Dendritic cell treated with granulocyte-macrophage colony-stimulating factor and Interleukin-4, amounts not matched to agents 40 ng/mL and 50 ng/mL, for 4 days (primary cell): ENCODE results near the gene EFNA5.
"Not testable (repeated sequence)": the region's sequence is repeated elsewhere in the genome, so short reads cannot be mapped to it uniquely, and the experiment has no call there.

Experiments used
- H3K27ac Mint-ChIP-seq: one replicate; pipeline ENCODE4 v1.8.0; 2022; ENCODE audit warnings: mild to moderate bottlenecking, mixed read lengths
- H3K27me3 Mint-ChIP-seq: one replicate; pipeline ENCODE4 v1.8.0; 2022; ENCODE audit warnings: mild to moderate bottlenecking, mixed read lengths
- H3K36me3 Mint-ChIP-seq: one replicate; pipeline ENCODE4 v1.8.0; 2022; ENCODE audit warnings: low read depth, mixed read lengths
- H3K4me1 Mint-ChIP-seq: one replicate; pipeline ENCODE4 v1.8.0; 2022; ENCODE audit warnings: low read depth, mixed read lengths
- H3K4me3 Mint-ChIP-seq: one replicate; pipeline ENCODE4 v1.8.0; 2022; ENCODE audit warnings: mild to moderate bottlenecking, moderate library complexity, mixed read lengths
- H3K9me3 Mint-ChIP-seq: one replicate; pipeline ENCODE4 v1.8.0; 2022; ENCODE audit warnings: mixed read lengths
- intact Hi-C: fragments of 100-400 bp; cut with micrococcal nuclease; formaldehyde crosslinking; loops from one replicate; pipeline ENCODE4 v1.15.0; 2022

Gene EFNA5

DNA sequence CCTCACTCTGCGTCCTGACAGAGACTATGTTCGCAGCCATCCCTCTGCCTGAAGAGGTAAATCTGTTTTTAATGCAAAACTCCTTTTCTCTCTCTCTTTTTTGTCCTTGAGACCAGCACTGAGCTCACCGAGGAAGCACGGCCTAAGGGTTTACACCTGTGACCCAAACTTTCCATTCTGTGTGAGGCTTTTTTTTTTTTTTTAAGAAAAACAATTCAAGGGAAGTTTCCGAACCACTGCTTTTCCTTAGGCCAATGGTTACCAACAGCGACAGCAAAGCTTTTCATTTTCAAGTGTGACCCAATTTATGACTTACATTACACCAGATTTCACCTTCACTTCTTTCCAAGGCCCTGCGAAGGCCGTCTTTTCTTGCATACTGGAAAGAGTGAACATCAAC is 205.9 kb downstream of the EFNA5 start:
- Mint-ChIP-seq H3K4me3 (no peak overlapping the region), H3K9me3 (no peaks in the 10 kb centered on the region), H3K4me1 (peaks cover 13% of the 10 kb centered on the region), H3K27me3 (peaks cover 3% of the 10 kb centered on the region), H3K27ac (no peak overlapping the region), H3K36me3 (no peaks in the 10 kb centered on the region)
- intact Hi-C loops, result no loop called here

GRCh38 chr5:107464416-107464815 is 206.3 kb downstream of the EFNA5 start:
- H3K4me3 Mint-ChIP-seq, result no peak overlapping the region
- H3K27me3 Mint-ChIP-seq, result peaks cover 3% of the 10 kb centered on the region

DNA sequence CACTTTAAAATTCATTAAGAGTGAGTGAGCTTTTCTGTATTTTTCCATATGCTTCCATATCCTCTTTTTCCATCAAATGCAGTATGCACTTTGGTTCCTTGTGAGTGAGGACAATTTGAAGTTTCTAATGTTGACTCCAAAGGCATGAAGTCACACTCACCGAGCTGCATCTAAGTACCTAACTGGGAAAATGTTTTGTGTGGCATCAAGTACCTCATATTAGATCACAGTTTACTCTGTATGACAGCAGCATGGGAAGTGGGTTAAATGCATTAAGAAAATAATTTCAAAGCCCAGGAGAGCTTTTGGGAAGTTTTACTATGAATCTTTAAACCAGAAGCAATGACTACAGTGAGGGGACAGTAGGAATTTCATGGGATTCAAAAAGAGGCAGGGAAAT is 207.0 kb downstream of the EFNA5 start:
- H3K27ac Mint-ChIP-seq, result no peak overlapping the region
- H3K36me3 Mint-ChIP-seq, result no peaks in the 10 kb centered on the region
- peaks cover 1% of the 10 kb centered on the region for H3K4me1 Mint-ChIP-seq
- peaks cover 3% of the 10 kb centered on the region for H3K27me3 Mint-ChIP-seq
- H3K9me3 Mint-ChIP-seq, result no peaks in the 10 kb centered on the region
- intact Hi-C loops, result no loop called here
- H3K4me3 Mint-ChIP-seq, result no peak overlapping the region

More at GRCh38 chr5:107464416-107464815, 206.3 kb downstream of the EFNA5 start:
- H3K9me3 Mint-ChIP-seq, result no peaks in the 10 kb centered on the region
- H3K36me3 Mint-ChIP-seq, result no peaks in the 10 kb centered on the region
- intact Hi-C loops, result no loop called here
- no peak overlapping the region for H3K27ac Mint-ChIP-seq
- peaks cover 8% of the 10 kb centered on the region for H3K4me1 Mint-ChIP-seq

GRCh38 chr5:107461770-107462169 is 209.0 kb downstream of the EFNA5 start:
- Mint-ChIP-seq H3K27ac (no peak overlapping the region), H3K4me1 (no peaks in the 10 kb centered on the region), H3K9me3 (no peaks in the 10 kb centered on the region), H3K27me3 (peaks cover 3% of the 10 kb centered on the region), H3K36me3 (no peaks in the 10 kb centered on the region), H3K4me3 (no peak overlapping the region)
- intact Hi-C loops, result no loop called here

- Mint-ChIP-seq H3K27me3 (peaks cover 3% of the 10 kb centered on the region), H3K27ac (no peak overlapping the region)
- intact Hi-C loops, result no loop called here
Observed at GRCh38 chr5:107460789-107461188, 209.9 kb downstream of the EFNA5 start.

GRCh38 chr5:107459605-107460004 is 211.1 kb downstream of the EFNA5 start:
- intact Hi-C loops, result no loop called here
- H3K27me3 Mint-ChIP-seq, result peaks cover 3% of the 10 kb centered on the region

More at GRCh38 chr5:107460789-107461188, 209.9 kb downstream of the EFNA5 start:
- Mint-ChIP-seq H3K4me1 (no peaks in the 10 kb centered on the region), H3K4me3 (no peak overlapping the region), H3K36me3 (no peaks in the 10 kb centered on the region), H3K9me3 (no peaks in the 10 kb centered on the region)

DNA sequence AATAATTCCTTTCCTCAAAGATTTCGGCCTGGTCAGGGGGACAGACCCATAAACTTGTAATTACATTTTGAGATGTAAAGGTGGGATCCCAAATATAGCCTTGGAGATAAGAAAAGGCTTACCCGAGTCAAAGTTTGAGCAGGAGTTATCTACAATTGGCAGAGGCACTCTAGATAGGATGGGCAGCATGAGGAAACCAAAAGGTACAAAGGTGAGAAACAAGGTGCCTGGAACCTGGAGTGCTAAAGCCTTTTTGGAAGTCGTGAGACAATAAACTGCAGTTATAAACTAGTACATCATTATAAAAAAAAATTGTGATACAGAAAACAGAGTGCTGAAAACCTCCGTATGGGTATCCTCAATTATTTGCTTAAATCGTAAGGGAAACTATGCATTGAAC is 212.4 kb downstream of the EFNA5 start:
- Mint-ChIP-seq H3K4me1 (no peaks in the 10 kb centered on the region), H3K36me3 (no peaks in the 10 kb centered on the region), H3K27me3 (peaks cover 3% of the 10 kb centered on the region), H3K27ac (no peak overlapping the region), H3K4me3 (no peak overlapping the region), H3K9me3 (no peaks in the 10 kb centered on the region)
- intact Hi-C loops, result no loop called here

More at GRCh38 chr5:107459605-107460004, 211.1 kb downstream of the EFNA5 start:
- H3K4me1 Mint-ChIP-seq, result no peaks in the 10 kb centered on the region
- no peaks in the 10 kb centered on the region for H3K9me3 Mint-ChIP-seq
- H3K27ac Mint-ChIP-seq, result no peak overlapping the region
- no peaks in the 10 kb centered on the region for H3K36me3 Mint-ChIP-seq
- H3K4me3 Mint-ChIP-seq, result no peak overlapping the region

DNA sequence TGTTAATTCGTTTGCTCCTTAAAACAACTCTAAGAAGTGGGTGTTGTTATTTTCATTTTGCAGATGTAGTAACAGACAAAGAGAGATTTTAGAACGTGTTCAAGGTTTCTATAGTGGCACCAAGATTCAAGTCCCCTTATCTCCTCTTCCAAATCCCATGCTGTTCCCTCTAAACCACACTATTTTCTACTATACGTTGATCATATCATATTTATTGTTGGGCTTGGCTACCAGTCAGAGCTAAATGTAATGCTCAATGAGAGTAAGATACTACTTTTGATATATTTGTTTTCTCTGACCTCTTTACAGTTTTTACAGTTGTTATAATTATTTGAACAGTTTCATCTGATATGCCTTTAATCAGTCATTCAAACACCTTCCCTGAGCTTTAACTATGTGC is 212.9 kb downstream of the EFNA5 start:
- no peak overlapping the region for H3K4me3 Mint-ChIP-seq
- H3K27ac Mint-ChIP-seq, result no peak overlapping the region
- intact Hi-C loops, result no loop called here
- H3K9me3 Mint-ChIP-seq, result no peaks in the 10 kb centered on the region
- no peaks in the 10 kb centered on the region for H3K36me3 Mint-ChIP-seq
- H3K4me1 Mint-ChIP-seq, result no peaks in the 10 kb centered on the region
- peaks cover 3% of the 10 kb centered on the region for H3K27me3 Mint-ChIP-seq

DNA sequence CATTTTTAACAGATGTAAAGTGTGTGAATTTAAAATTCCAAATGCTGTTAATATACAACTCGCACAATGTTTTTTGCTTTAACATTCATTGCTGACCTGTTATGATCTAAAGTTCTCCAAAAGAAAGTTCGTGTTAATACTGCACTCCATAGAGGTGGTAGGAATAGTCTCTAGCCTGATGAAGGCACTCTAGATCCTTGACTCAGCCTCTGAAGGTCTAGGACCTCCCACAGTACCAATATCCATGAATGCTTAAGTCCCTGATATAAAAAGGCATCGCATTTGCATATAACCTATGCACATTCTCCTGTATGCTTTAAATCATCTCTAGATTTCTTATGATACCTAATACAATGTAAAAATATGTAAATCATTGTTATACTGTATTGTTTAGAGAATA is 213.6 kb downstream of the EFNA5 start:
- Mint-ChIP-seq H3K36me3 (no peaks in the 10 kb centered on the region), H3K27me3 (peaks cover 3% of the 10 kb centered on the region), H3K4me1 (no peaks in the 10 kb centered on the region), H3K27ac (no peak overlapping the region), H3K9me3 (no peaks in the 10 kb centered on the region), H3K4me3 (no peak overlapping the region)
- intact Hi-C loops, result no loop called here

DNA sequence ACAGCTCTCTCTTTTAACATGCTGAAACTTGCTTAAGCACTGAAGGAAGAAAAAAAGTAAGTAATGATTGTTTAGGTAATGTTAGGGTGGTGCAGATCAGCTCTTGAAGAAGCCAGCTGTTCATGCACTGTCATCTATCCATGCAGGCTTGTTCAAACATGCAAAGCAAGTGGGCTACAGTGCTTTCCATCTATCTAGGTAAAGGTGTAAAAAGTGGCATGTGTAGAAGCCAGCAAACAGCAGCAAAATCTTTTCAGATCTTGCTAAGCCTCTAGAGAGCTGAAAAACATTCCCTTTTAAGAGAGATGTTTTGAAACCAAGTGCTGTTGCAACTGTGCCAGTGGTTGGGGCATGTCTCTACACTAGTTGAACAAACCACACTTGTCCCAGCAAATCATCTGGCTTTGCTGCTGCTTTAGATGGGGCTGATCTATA is 214.4 kb downstream of the EFNA5 start:
- no peaks in the 10 kb centered on the region for H3K36me3 Mint-ChIP-seq
- H3K9me3 Mint-ChIP-seq, result no peaks in the 10 kb centered on the region
- H3K27ac Mint-ChIP-seq, result no peak overlapping the region
- no peaks in the 10 kb centered on the region for H3K4me1 Mint-ChIP-seq
- intact Hi-C loops, result no loop called here
- no peaks in the 10 kb centered on the region for H3K27me3 Mint-ChIP-seq
- H3K4me3 Mint-ChIP-seq, result no peak overlapping the region

- no peaks in the 10 kb centered on the region for H3K36me3 Mint-ChIP-seq
Observed at GRCh38 chr5:107455111-107455544, 215.6 kb downstream of the EFNA5 start.

DNA sequence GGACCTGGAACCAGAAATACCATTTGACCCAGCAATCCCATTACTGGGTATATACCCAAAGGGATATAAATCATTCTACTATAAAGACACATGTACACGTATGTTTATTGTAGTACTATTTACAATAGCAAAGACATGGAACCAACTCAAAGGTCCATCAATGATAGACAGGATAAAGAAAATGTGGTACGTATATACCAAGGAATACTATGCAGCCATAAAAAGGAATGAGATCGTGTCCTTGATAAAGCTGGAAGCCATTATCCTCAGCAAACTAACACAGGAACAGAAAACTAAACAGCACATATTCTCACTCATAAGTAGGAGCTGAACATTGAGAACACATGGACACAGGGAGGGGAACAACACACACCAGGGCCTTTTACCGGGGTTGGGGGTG is 218.9 kb downstream of the EFNA5 start:
- H3K36me3 Mint-ChIP-seq, H3K9me3 Mint-ChIP-seq, H3K4me3 Mint-ChIP-seq, H3K27me3 Mint-ChIP-seq, intact Hi-C loops, H3K4me1 Mint-ChIP-seq, H3K27ac Mint-ChIP-seq: not testable (repeated sequence)

More at GRCh38 chr5:107455111-107455544, 215.6 kb downstream of the EFNA5 start:
- intact Hi-C loops, result no loop called here
- Mint-ChIP-seq H3K27me3 (no peaks in the 10 kb centered on the region), H3K27ac (no peak overlapping the region), H3K4me3 (no peak overlapping the region), H3K9me3 (no peaks in the 10 kb centered on the region), H3K4me1 (peaks cover 5% of the 10 kb centered on the region)

GRCh38 chr5:107451028-107451427 is 219.7 kb downstream of the EFNA5 start:
- Mint-ChIP-seq H3K4me1 (peaks cover 8% of the 10 kb centered on the region), H3K4me3 (no peak overlapping the region), H3K27ac (no peak overlapping the region), H3K9me3 (no peaks in the 10 kb centered on the region), H3K27me3 (no peaks in the 10 kb centered on the region), H3K36me3 (no peaks in the 10 kb centered on the region)
- intact Hi-C loops, result no loop called here

DNA sequence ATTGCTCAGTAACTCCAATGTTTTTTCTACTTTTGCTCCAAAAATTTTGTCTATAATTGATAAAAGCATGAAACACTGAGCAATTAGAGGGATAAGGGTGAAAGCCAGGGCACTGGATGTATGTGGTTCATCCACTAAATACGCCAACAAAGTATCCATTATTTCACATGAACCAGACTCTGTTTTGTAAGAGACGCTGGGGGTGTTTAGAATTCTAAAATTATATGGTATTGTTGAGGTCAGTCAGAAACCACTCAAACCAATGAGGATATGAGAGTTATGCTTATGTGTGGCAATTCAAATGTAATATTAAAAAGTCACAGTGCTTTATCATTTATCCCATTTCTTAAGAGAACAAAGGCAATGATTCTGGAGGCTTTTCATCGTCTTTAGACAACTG is 220.2 kb downstream of the EFNA5 start:
- H3K27me3 Mint-ChIP-seq, result no peaks in the 10 kb centered on the region
- no peaks in the 10 kb centered on the region for H3K36me3 Mint-ChIP-seq
- no peak overlapping the region for H3K4me3 Mint-ChIP-seq
- H3K4me1 Mint-ChIP-seq, result peaks cover 8% of the 10 kb centered on the region
- no peaks in the 10 kb centered on the region for H3K9me3 Mint-ChIP-seq
- H3K27ac Mint-ChIP-seq, result no peak overlapping the region
- intact Hi-C loops, result no loop called here

DNA sequence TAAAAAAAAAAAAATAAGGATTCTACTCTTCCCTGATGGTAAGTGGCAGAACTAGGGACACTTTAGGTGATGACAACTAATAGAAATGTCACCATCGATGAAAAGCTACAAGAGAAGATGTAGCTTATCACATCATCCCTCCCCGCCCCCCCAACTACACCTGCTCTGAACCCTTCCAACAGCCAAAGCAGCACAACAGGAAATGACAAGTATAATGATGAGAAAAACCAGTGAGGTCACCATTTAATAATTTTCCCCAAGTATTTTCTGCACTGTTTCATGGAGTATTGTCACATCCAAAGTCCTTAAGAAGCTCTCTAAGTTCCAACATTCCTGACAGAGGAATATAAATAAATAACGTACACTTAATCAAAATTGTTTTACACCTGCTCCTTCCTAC is 221.4 kb downstream of the EFNA5 start:
- no peaks in the 10 kb centered on the region for H3K36me3 Mint-ChIP-seq
- intact Hi-C loops, result no loop called here
- H3K4me3 Mint-ChIP-seq, result no peak overlapping the region
- H3K9me3 Mint-ChIP-seq, result no peaks in the 10 kb centered on the region
- H3K27ac Mint-ChIP-seq, result no peak overlapping the region
- H3K4me1 Mint-ChIP-seq, result peaks cover 8% of the 10 kb centered on the region
- H3K27me3 Mint-ChIP-seq, result no peaks in the 10 kb centered on the region
